Measurements from ENCODE around the gene CDC14A.
"Not testable (repeated sequence)": the region's sequence is repeated elsewhere in the genome, so short reads cannot be mapped to it uniquely, and the experiment has no call there.

The CDC14A gene

GRCh38 chr1:100332331-100332730, 20.0 kb upstream of the CDC14A start:
- DNase-seq (ENCODE audit: low read depth in 3 of 3, low spot score in 1 of 3): no peak

DNA sequence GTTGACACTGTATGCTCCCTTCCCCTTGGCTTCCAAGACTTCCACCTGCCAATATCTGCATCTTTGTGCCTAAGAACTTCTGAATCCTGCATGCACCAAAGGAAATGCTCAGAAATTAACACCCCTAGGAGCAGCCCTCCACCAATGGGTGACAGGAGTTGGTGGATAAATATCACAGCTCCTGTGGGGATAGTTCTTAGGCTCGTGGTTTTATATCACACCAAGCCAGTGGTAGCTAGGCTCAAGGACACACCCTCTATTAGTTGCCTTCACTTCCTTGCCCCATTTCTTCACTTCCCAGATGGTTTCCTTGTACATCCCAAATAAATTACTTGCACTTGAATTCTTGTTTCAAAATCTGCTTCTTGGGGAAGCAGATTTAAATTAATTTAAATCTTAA, 16.9 kb upstream of the CDC14A start:
- no peak for DNase-seq (ENCODE audit: low read depth in 3 of 3, low spot score in 1 of 3)

DNA sequence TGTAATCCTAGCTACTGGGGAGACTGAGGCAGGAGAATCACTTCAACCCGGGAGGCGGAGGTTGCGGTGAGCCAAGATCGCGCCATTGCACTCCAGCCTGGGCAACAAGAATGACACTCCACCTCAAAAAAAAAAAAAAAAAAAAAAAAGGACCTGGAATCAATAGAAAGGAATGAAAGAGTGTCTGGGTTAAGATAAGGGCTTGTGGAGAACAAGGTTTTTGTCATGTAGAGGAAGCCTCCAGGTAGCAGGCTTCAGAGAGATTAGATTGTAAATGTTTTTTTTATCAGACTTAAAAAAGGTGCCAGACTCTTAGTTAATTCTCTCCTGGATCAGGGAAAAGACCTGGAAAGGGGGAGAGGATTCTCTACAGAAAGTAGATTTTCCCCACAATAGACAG, 14.4 kb upstream of the CDC14A start:
- not testable (repeated sequence) for DNase-seq (ENCODE audit: low read depth in 3 of 3, low spot score in 1 of 3)

GRCh38 chr1:100339735-100340134, 12.6 kb upstream of the CDC14A start:
- not testable (repeated sequence) for DNase-seq (ENCODE audit: low read depth in 3 of 3, low spot score in 1 of 3)

GRCh38 chr1:100340494-100340893, 11.8 kb upstream of the CDC14A start:
- no peak for DNase-seq (ENCODE audit: low read depth in 3 of 3, low spot score in 1 of 3)

DNA sequence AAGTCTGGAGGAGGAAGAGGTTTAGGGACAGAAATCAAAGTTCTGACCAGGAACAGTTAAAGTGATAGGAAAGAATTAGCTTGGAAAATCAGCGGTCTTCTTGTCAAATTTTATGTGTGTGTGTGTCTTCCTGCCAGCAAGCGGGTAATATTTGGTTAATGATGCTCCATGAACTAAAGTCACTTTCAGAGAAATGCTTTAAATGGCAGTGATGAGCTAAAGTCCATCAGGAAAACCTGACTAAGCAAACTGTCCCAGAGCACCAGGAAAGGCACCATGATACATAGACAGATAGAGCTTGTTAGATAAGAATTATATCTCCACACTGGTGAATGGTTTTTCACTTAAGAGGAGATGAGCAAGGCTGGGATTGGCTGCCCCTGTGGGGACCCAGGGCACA, 10.0 kb upstream of the CDC14A start:
- no peak for DNase-seq (ENCODE audit: low read depth in 3 of 3, low spot score in 1 of 3)

GRCh38 chr1:100343897-100344296, 8.4 kb upstream of the CDC14A start:
- DNase-seq (ENCODE audit: low read depth in 3 of 3, low spot score in 1 of 3): no peak

- DNase-seq (ENCODE audit: low read depth in 3 of 3, low spot score in 1 of 3): no peak
These were observed 7.5 kb upstream of the CDC14A start for GRCh38 chr1:100344774-100345173.

DNA sequence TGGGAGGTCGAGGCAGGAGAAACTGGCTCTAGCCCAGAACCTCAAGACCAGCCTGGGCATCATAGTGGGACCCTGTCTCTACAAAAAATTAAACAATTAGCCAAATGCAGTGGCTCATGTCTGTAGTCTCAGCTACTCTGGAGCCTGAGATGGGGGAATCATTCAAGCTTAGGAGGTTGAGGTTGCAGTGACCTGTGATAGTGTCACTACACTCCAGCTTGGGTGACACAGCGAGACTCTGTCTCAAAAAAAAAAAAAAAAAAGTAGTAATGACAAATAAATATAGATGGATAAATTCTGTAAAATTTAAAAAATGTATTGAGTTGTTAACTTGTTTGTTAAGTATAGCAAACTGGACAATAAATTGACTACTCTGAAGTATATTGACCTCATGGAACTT, 5.9 kb upstream of the CDC14A start:
- DNase-seq (ENCODE audit: low read depth in 3 of 3, low spot score in 1 of 3): no peak

DNA sequence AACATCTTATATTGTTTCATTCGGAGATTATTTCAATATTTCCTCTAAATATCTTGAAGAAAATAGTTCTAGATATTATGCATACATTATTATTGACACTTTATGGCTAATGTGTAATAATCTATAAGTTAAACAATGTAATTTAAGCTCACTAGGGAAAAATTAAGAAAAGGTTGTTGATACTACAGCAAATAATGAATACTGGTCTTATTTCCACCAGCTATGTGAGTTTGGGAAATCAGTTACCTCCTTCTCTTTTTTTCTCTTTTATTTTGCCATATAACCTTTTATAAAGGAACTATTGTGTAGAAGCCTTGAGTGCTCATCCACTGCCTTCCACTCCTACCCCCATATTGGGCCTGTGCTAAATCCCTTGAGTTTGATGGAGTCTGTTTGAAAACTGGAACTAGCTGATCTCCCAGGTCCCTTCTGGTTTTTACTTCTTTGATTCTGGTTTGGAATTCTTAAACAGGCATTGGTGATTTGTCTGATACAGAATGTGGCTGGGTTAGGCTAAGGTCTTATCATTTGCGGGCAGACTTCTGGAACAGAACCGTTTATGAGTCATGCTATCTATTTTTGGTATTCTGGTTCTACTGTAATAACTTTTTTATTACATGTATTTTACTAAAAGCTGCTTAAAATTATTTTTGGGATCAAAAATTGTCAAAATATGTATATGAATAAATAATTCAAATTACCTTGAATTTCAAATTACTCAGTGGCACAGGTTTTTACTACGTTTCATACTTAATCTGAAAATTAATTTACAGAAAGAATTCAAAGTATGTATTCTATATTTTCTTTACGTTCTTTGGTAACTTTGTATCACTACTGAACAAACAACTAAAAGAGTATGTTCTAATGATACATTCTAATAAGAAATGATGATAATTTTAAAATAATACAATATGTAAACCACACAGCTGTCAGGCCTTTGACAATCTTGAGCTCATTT, 5.0 kb upstream of the CDC14A start:
- DNase-seq (ENCODE audit: low read depth in 3 of 3, low spot score in 1 of 3): no peak

DNA sequence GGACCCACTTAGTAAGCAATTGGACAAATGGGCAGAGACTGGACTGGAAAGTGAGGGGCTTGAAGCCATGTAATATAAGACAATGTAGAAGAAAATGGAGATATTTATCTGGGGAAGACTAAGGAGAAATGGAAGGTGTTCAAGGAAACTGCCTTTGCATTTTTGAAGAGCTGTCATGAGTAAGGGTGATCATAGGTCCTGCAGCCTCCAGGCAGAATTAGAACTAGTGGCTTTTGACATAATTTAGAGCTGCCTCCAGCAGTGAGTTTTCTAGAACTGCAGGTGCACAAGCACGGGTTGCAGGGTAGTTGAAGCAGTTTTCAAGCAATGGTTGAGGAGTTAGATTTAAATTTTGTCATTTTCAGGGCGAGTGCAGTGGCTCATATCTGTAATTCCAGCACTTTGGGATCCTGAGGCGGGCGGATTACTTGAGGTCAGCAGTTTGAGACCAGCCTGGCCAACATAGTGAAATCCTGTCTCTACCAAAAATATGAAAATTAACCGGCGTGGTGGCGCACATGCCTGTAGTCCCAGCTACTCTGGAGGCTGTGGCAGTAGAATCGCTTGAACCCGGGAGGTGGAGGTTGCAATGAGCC, 3.7 kb upstream of the CDC14A start:
- DNase-seq (ENCODE audit: low read depth in 3 of 3, low spot score in 1 of 3): no peak

- no peak for DNase-seq (ENCODE audit: low read depth in 3 of 3, low spot score in 1 of 3)
These were observed 3.1 kb upstream of the CDC14A start for GRCh38 chr1:100349246-100349645.

DNA sequence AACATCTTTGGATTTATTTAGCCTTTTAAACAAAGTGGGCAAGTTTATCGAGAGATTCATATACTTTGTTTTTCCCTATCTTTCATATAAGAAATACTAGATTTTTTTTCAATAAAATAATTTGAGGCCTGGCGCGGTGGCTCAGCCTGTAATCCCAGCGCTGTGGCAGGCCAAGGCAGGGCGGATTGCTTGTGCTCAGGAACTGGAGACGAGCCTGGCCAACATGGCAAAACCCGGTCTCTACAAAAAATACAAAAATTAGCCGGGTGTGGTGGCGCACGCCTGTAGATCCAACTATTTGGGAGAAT, 1.6 kb upstream of the CDC14A start:
- DNase-seq (ENCODE audit: low read depth in 3 of 3, low spot score in 1 of 3): no peak

GRCh38 chr1:100351095-100351887, 1.0 kb upstream of the CDC14A start:
- peak; percentile 60 to 71 (median 65) for DNase-seq (ENCODE audit: low read depth in 3 of 3, low spot score in 1 of 3)

DNA sequence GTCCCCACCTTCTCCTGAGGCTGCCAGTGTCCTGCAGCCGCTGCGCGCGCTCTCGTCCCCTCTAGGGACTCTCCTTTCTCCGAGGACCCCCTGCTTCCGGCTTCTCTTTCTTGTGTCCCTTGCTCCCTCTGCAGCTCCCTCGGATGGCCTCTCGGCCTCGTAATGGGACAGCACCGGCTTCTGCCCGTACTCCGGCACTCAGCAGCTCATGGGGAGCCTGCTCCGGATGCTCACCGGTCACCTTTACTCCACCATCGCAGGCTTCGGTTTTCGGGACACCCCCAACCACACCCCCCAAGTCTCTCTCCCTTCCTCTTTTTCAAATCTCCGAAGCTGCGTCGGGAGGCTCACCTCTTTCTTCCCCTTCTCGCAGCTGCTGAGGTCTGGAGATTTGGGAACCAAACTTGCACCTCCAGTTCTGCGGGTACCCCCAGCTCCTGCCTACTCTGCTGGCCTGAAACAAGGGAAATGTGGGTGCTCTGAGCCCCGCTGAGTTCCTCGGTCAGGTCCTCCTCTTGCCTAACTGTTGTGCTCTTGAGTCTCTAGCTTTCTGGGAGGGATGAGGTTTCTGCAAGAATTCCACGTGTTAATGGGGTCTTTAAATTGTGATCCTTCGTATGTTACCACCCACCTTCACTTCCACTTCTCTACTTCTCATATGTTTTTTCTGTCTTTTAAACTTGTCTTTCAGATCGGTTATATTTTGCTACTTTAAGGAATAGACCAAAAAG, 930 bp downstream of the CDC14A start:
- peak in 2 of 3 donors; percentile 6 to 16 for DNase-seq (ENCODE audit: low read depth in 3 of 3, low spot score in 1 of 3)

- no peak for DNase-seq (ENCODE audit: low read depth in 3 of 3, low spot score in 1 of 3)
These were observed 1.7 kb downstream of the CDC14A start for GRCh38 chr1:100353988-100354387.

- DNase-seq (ENCODE audit: low read depth in 3 of 3, low spot score in 1 of 3): no peak
These were observed 2.7 kb downstream of the CDC14A start for GRCh38 chr1:100354971-100355394.

GRCh38 chr1:100358210-100358609, 5.9 kb downstream of the CDC14A start:
- no peak for DNase-seq (ENCODE audit: low read depth in 3 of 3, low spot score in 1 of 3)

DNA sequence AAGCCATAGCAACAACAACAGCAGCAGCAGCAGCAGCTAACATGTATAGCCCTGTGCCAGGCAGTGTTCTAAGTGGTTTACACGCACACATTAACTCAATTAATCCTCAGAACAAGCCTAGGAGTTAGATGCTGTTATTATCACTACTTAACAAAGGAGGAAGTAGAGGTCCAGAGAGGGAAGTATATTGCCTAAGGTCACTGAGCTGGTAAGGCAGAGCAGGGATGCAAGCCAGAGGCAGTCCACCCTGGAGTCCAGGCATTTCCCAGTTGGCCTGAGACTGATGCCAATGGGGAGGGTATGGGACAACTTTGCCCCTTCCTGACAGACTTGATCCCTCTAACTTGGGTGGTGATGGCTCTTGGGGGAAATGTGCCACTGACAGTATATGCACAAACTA, 6.8 kb downstream of the CDC14A start:
- DNase-seq (ENCODE audit: low read depth in 3 of 3, low spot score in 1 of 3): no peak

- no peak for DNase-seq (ENCODE audit: low read depth in 3 of 3, low spot score in 1 of 3)
These were observed 8.6 kb downstream of the CDC14A start for GRCh38 chr1:100360790-100361510.
